ENCODE data around the gene OR2T8. TPM values are rescaled to one million over a fixed set of nuclear protein-coding genes. Genes with fewer than 3 reads are reported as not detected.

OR2T8 gene, protein sequence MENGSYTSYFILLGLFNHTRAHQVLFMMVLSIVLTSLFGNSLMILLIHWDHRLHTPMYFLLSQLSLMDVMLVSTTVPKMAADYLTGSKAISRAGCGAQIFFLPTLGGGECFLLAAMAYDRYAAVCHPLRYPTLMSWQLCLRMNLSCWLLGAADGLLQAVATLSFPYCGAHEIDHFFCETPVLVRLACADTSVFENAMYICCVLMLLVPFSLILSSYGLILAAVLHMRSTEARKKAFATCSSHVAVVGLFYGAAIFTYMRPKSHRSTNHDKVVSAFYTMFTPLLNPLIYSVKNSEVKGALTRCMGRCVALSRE
- total RNA-seq = not detected
- long read RNA-seq = 0 reads

GRCh38 chr1:247919952-247920351 is at the start of gene OR2T8:
OR2T8 (plus strand) TSS chr1:247920252; CDS start chr1:247921018, 766 bp downstream.
- ATAC-seq (no peak), DNase-seq (no peak)
- no peak for TF ChIP-seq CTCF (IDR thresholded peaks at IDR 0.05)
- Histone ChIP-seq H3K27me3 (no peaks in the 10 kb centered on the region), H3K9me3 (no peaks in the 10 kb centered on the region), H3K4me1 (no peaks in the 10 kb centered on the region), H3K36me3 (no peaks in the 10 kb centered on the region), H3K4me3 (no peak within 1 kb of the TSS), H3K27ac (no peak within 1 kb of the TSS)
- intact Hi-C loops (cut with DNase I) = no loop called here

DNA sequence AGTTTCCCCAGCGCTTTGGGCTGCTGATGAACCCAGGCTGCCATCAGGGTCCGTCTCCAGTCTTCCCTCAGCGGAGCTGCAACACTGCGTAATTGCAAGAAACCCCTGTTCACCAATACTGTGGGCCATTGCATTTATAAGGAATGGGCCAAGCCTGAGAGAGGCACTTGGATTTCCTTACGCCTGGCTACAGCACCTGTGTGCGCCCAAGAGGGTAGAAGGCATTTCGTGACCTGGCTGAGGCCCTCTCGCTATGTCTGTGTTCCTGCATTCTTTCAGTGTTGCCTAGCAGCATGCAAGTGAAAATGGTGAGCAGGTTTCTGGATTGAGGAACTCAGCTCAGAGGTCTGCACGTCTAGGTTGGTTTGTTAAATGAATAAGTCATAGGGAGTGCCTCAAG is 36.7 kb upstream of the OR2T8 start:
- DNase-seq (no peak), ATAC-seq (no peak)
- no peak overlapping the region for H3K27ac ChIP-seq
- TF ChIP-seq CTCF (IDR thresholded peaks at IDR 0.05) = no peak
- H3K4me1 ChIP-seq = no peaks in the 10 kb centered on the region
- intact Hi-C loops (cut with DNase I) = no loop called here
- no peaks in the 10 kb centered on the region for H3K27me3 ChIP-seq
- no peak overlapping the region for H3K4me3 ChIP-seq
- H3K9me3 ChIP-seq = no peaks in the 10 kb centered on the region
- no peaks in the 10 kb centered on the region for H3K36me3 ChIP-seq

DNA sequence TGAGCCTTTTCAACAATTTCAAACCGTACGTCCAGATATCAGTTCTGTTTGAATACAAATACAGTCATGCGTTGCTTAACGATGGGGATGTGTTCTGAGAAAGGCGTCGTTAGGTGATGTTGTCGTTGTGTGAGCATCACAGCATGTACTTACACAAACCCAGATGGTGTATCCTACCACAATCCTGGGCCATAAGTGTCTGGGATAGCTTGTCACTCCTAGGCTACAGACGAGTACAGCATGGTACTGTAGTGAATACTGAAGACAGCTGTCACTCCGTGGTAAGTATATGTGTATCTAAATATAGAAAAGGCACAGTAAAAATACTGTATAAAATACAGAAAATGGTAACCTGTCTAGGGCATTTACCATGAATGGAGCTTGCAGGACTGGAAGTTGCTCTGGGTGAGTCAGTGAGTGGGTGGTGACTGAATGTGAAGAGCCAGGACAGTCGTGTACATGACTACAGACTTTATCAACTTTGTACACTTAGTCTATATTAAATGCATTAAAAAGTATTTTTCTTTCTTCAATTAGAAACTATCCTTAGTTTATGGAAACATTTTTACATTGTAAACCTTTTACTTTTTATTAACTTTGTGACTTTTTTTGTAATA is 35.1 kb upstream of the OR2T8 start:
- peak; percentile 35 for ATAC-seq
- no peak for TF ChIP-seq CTCF (IDR thresholded peaks at IDR 0.05)
- intact Hi-C loops (cut with DNase I) = no loop called here
- Histone ChIP-seq H3K4me1 (no peaks in the 10 kb centered on the region), H3K36me3 (no peaks in the 10 kb centered on the region), H3K9me3 (no peaks in the 10 kb centered on the region), H3K27me3 (no peaks in the 10 kb centered on the region), H3K27ac (no peak overlapping the region), H3K4me3 (no peak overlapping the region)
- DNase-seq = no peak

DNA sequence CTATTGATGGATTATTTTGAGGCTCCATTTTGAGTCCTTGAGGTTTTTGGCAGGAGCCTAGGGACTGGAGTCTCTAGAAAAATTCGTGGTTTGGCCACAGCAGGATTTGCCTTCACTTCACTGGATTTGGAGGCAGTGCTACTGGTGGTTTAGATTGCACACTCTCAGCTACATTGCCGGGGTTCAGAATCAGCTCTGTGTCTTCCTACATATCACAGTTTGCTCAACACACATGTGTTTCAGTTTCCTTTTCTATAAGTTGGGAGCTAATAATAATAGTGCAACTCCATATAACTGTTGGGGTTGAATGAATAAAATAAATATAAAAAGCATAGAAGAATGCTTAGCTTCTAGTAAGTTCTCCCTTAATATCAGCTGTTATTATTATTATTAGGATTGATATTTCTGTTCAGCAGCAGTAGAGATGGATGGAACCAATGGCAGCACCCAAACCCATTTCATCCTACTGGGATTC is 24.9 kb upstream of the OR2T8 start, which contains the start of gene OR2W3:
Gene OR2W3 (plus strand): TSS at position 425 of the 475 bp plus-strand sequence. CDS start 0 bp downstream, at position 425.
- no peaks in the 10 kb centered on the region for H3K36me3 ChIP-seq

GRCh38 chr1:247895976-247896375 is 24.1 kb upstream of the OR2T8 start:
- H3K4me1 ChIP-seq = no peaks in the 10 kb centered on the region
- no peak overlapping the region for H3K4me3 ChIP-seq
- ATAC-seq = peak; percentile 36
- H3K27me3 ChIP-seq = no peaks in the 10 kb centered on the region
- no peak for TF ChIP-seq CTCF (IDR thresholded peaks at IDR 0.05)
- H3K36me3 ChIP-seq = no peaks in the 10 kb centered on the region
- no peak for DNase-seq
- intact Hi-C loops (cut with DNase I) = no loop called here
- no peaks in the 10 kb centered on the region for H3K9me3 ChIP-seq
- no peak overlapping the region for H3K27ac ChIP-seq

More for the DNA sequence above, 24.9 kb upstream of the OR2T8 start, which contains the start of gene OR2W3:
- H3K27ac ChIP-seq = no peak within 1 kb of the TSS
- no peaks in the 10 kb centered on the region for H3K27me3 ChIP-seq
- intact Hi-C loops (cut with DNase I) = no loop called here
- no peak for TF ChIP-seq CTCF (IDR thresholded peaks at IDR 0.05)
- H3K4me1 ChIP-seq = no peaks in the 10 kb centered on the region
- DNase-seq = no peak
- H3K4me3 ChIP-seq = no peak within 1 kb of the TSS
- no peak for ATAC-seq
- no peaks in the 10 kb centered on the region for H3K9me3 ChIP-seq

Measured in upper lobe of right lung (tissue), 1 donor.